Stimulated activated CD4-positive, alpha-beta T cell treated with anti-CD3 and anti-CD28 coated beads, Interleukin-4, amount 100 ng/mL, for 1 hour (primary cell): ENCODE measurements around the gene SCAF4.

ENCODE experiments used
- DNase-seq: peaks from one replicate; pipeline ENCODE4 v3.0.0-alpha.2; 2020

SCAF4 gene

DNA sequence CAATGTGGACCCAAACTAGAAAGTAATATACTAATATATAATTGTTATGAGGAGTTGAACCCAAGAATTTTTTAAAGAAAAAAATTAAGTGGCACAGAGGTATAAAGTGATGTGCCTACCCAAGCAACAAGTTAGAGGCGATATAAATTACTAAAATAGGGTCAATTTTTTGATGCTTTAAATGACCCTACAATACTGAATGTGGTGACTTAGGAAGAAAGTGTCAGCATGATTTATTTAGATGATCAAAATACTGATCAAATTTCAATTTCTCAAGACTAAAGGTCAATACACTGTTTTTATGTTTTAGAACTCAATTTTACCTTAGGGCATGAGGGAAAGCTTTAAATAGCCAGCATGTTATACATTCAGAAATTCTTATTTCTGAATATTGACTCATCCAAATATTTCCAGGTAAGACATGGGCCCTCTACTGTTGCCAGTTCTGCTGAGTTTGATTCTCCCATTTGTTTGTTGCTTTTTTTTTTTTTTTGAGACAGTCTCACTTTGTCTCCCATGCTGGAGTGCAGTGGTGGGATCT, 20.1 kb downstream of the SCAF4 start:
- DNase-seq = no peak

DNA sequence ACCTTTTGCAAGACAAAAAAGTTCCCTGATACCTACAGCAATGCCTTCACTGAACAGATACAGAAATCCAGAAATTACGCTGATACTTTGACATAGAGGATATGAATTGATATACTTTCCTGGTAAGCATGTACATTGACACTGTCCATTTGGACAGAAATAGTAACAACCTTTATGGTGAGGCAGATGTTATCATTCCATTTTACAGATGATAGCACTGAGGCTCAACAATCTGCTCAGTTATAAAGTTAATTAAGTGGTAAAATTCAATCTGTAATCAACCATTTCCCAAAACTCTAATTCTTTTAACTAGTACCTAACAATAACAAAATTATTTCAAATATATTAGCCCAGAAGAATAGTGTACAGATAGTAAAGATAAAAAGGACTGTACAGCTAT, 20.6 kb downstream of the SCAF4 start:
- no peak for DNase-seq

DNA sequence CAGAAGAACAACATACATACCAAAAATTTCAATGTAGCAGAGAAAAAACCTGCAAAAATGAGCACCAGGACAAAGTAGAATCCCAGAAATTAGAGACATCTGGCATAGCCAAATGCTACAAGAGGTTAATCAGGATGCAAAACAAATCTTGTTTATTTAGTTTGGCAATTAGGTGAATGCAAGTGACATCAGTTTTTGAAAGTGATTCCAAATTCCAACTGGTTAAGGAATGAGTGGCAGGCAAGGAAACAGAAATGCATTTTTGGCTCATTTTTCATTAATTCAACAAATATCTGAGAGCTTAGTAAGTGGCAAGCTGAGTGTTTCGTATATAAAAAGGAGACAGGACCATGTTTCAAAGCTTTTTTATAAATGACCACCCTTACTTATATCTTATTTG, 21.3 kb downstream of the SCAF4 start:
- no peak for DNase-seq

DNA sequence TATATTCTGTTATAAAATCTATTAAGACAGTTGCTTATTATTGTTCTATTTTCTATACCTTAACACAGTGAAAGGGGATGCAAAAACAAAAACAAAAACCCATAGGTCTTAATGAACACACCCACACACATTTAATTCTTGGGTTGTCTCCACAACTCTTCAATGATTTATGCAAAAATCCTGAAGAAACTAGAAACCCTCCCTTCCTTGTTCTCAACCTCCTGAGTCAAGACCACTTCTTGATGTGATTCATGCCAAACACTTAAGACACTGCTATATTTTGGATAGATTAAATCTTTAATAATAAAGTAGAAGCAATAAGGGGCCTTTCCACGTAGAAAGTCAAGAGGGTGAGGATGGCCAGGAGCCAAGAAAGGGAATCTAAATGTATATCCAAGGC, 23.4 kb downstream of the SCAF4 start:
- DNase-seq = no peak

DNA sequence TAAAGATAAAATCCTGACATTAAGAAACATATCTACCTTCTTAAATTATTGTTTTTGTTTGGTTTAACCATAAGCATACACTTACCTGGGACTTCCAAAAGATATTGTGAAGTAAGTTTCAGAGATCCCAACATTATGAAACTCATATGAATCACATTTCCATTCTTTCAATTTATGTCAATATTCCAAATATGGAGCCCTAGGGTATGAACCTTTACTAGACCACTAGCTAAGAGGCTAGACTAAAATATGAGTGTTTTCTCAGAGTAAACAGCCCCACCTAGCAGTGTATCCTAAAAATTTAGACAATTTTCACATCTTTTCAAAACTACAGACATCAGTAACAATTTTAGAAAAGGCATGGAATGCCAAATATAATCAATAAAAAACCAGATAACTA, 24.4 kb downstream of the SCAF4 start:
- no peak for DNase-seq

DNA sequence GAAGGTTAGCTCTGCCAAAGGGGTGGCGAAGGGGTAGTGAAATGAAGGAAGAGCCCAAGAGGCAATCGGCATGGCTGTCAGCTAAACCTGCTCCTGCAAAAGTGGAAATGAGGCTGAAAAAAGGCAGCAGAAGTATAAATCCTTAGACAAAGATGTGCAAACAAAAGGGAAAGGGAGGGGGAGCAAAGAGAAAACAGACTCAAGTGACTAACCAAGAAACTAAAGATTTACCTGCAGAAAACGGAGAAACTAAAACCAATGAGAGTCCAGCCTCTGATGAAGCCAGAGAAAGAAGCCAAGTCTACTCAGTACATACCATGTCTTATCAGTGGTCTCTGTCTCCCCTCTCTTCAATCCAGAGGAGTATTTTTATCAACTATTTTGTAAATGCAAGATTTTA, 25.4 kb downstream of the SCAF4 start:
- no peak for DNase-seq

DNA sequence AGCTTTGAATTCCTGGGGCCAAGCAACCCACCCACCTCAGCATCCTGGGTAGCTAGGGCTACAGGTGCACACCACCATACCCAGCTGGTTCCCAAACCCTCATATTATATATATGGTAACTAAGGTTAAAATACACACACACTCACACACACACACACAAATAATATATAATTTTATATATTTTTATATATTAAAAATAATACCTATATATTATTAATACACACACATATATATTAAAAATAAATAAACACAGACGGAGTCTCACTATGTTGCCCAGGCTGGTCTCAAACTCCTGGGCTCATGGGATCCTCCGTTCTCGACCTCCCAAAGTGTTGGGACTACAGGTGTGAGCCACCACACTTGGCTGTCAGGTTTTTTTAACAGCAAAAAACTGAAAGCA, 31.9 kb downstream of the SCAF4 start:
- DNase-seq = no peak

DNA sequence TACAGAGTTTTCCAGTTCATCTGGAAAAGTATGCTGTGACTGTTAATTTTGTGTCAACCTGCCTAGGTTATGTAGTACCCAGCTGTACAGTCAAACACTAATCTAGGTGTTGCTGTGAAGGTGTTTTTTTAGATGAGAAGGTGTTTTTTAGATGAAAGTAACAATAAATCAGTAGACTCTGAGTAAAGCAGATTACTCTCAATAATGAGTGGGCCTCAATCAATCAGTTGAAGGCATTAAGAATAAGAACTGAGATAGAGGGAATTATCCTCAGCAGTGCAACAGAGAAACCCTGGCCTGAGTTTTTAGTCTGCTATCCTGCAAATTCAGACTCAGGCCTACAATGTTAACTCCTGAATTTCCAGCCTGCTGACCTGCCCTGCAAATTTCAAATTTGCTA, 33.5 kb downstream of the SCAF4 start:
- no peak for DNase-seq

DNA sequence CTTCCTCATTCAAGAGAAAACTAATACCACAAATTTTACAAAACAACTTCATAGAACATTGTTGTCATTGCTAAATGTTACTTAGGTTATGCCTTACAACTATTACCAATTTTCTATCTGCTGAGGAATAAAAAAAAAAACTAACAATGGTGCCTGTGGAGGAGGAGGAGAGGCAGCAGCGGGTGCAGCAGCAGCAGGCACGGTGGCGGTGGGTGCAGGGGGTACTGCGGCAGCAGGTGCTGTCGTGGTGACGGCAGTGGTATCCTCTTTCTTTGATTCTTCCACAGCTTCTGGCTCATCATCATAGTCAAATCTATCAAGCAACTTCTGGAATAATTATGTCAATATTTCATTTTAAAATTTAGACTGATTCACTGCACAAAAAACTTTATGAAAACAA, 35.5 kb downstream of the SCAF4 start:
- DNase-seq = no peak

DNA sequence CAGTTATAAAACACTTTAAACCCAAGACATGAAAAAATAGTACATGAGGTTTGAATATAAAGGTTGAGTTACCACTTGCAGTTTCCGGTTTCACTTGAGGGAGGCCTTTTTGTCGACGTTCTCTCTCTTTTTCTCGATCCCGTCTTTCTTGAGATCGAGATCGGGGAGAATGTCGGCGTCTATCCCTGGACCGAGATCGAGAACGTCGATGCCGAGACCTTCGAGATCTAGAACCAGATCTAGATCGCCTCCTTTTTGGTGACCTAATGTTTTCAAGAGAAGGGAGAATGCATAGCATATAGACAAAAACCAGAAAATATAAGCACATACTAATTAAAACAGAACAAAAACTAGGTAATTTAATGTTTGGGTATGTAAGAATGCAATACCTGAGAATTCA, 38.7 kb downstream of the SCAF4 start:
- DNase-seq = no peak

DNA sequence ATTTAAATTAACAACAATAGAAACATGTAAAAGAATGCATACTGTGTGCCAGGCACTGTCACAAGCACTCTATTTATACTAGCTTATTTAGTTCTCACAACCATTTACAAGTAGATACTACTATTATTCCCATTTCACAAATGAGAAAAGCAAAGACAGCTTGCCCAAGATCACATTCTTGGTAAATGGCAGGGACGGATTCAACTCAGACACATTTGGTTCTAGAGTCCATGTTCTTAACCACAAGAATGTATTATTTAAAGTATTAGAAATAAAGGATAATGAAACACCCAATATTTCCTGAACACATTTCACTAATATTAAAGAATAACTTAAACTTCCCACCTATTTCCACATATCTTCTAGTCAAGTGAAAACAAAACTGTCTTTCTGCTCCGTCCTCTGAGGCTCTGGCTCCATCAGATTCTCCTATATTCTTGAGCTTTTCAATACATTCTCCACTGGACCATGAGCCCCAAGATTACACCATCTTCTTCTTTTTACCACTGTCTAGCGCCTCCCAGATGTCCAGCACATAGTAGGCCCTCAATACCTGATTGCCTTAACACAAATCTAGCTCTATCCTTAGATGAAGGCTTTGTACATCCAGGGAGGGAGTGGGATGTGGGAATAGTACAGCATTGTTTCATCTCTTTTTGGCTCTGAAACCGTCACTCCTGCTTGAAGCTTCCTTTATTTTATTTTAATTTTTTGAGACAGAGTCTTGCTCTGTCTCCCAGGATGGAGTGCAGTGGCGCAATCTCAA, 43.1 kb downstream of the SCAF4 start:
- DNase-seq = no peak

DNA sequence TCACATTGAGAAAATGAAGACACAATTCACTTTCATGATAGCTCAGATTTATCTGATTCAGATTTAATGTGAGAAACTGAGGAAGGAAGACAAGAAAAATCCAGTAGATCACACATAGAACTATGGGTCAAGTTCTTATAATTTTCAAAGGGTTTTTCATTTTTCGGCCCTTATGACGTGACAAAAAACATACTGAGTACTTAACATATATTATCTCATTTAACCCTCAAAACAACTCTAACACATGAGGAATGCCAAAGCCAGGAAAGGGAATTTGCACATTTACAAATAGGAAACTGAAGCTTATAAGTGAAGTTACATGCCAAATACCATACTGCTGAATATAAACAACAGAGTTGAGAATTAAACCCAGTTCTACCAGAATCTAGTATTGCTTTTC, 44.8 kb downstream of the SCAF4 start:
- no peak for DNase-seq

DNA sequence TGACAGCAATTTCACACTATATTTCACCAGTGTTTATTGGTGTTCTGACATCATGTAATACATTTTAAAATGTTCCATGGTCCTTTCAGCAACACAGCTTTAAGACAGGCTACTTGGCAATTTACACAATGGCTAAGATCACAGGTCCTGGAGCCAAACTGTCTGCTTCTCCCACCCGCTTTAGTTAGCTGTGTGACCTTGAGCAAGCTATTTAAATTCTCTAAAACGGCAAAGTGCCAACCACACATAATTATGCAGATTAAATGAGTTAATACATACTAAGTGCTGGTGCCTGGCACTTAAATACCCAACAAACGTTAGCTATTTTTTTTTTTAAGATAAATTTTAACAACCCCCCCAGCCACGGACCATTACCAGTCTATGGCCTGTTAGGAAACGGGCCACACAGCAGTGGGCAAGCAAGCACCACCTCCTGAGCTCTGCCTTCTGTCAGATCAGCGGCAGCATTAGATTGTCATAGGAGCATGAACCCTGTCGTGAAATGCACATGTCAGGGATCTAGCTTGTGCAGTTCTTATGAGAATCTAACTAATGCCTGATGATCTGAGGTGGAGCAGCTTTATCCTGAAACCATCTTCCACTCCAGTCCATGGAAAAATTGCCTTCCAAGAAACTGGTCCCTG, 45.5 kb downstream of the SCAF4 start:
- DNase-seq = no peak

DNA sequence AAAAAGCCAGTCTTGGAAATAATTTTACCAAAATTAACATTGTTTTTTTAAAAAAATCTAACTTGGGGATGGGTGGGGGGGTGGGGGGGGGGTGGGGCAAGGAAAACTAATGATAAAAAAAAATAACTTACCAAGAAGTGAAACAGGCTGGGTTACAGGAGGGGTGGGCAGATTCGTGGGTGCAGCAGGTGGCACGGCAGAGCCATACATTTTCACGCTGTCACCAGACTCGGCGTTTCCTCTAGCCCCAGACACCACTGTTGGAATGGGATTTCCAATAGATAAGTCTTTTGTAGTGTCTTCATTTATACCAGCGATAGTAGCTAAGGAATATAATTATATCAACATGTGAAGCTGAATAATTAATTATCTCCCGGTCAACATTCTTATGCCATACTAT, 47.0 kb downstream of the SCAF4 start:
- no peak for DNase-seq

DNA sequence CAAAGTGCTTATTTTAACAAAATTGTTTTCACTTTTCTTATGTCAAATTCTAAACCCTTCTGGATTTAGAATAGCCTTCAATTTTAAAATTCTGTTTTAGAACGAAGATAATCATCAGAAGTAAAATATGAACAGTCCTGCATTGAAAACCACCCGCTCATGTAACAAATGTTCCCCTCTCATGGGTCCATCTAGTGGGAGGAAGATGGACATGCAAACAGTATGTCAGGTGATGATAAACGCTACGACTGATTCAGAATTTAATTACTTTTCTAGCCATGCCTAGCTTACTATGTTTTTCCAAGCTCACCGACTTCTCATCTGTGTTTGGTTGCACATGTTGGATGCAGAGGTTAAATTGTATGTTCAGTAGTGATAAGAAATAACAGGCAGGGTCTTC, 48.9 kb downstream of the SCAF4 start:
- no peak for DNase-seq

DNA sequence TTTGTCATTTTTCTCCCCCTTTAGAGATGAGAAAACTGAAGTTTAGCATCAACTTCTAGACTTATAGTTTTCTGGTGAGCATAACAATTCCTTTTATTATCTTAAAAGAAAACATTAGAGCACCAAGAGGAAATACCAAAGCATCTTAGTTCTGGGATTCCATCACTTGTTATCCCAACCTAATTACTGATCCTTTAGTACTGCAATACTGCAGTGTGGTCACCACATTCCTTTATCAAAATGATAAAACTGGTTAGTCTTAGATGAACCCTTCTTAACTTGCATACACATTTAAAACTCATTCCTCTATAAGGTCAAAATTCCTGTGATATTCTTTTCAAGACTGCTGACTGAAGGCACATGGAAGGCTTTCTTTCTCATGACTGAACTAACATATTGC, 49.3 kb downstream of the SCAF4 start:
- no peak for DNase-seq

DNA sequence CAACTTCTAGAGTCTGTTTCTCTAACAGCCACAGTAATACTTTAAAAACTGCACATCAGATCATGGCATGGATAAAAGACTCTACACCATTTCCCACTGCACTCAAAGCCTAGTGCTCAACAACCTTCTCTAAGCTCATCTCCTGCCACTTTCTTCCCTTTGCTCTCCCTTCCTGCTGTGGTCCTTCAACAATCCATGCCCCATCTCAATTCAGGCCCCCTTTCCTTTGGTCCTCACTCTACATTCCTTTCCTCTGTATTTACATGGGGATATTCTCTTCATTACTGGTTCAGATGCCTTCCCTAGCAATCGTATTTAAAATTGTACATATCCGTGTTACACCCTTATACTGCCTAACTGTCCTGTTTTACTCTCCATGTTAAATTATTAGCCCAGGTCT, 53.4 kb downstream of the SCAF4 start:
- no peak for DNase-seq

DNA sequence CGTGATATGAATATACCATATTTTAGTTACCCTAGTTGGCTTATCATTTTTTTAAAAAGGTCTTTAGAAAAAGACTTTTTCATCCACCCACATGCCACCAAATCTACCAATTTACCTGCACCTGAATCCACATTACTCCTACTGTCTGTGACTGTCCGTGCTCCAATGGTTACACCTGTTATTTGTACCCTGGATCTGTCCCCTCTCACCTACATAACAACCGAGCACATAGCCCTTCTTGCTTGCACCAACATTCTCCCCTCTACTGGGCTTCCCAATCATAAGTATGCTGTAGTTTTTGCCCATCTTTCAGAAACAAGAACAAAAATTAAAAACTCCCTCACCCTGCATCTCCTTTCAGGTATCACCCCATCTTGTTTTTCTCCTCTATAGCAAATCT, 54.9 kb downstream of the SCAF4 start:
- DNase-seq = no peak

DNA sequence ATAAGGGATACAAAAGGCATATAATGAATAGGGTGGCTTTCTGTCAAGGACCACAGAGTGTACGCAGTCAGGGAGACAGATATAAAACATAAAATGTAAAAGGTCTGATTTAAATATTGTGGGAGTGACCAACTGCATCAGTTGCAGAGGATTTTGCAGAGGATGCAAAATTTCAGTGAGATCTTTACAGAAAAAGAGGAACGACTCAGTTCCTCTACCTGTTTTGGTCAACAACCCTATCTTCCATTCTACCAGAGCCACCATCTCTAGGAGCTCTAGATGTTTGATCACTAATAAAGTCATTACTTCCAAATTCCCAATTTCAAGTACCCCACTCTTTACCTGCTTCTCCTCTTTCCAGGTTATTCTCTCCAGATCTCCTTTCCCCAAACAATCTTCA, 56.0 kb downstream of the SCAF4 start:
- no peak for DNase-seq

DNA sequence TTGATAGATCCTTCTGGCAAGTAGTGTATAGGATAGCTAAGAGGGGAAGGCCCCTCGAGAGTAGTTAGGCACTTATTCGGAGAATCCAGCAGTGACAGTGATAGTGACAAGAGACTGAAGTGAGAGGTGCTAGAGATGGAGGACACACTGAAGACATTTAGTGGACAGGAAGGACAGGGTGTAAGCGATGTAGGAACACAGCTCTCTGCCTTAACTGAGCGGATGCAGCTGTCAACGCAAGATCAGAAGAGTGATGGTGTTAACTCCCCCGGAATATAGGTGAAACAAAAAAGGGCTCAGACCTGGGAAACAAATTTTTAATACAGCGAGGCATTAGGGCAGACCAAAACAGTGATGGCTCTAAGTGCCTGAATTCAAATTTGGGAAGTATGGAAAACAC, 56.6 kb downstream of the SCAF4 start:
- no peak for DNase-seq

DNA sequence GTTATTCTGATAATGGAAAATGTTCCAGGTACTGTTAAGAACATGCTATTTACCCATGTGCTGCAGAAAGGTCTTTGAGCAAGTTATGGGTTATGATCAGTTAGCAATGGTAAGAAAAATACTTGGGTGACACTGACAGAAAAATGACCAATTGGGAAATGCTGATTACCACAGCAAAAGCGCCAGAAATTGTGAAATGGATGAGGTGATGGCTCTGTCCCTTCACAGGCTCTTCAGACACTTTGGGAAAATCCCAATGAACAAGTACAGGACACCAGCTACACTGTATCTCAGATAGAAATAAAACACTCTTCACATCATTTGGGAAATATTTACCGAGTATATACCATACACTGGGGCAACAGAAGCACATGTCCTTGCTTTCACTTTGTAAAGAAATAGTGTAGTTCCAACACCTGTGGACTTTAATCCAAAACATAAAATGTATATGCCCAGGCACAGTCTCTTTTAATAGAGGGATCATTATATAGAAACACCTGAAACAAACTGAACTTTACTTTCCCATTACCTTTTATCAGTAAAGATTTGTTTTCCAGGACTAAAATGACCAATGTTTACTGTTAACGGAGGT, 58.5 kb downstream of the SCAF4 start:
- DNase-seq = no peak

DNA sequence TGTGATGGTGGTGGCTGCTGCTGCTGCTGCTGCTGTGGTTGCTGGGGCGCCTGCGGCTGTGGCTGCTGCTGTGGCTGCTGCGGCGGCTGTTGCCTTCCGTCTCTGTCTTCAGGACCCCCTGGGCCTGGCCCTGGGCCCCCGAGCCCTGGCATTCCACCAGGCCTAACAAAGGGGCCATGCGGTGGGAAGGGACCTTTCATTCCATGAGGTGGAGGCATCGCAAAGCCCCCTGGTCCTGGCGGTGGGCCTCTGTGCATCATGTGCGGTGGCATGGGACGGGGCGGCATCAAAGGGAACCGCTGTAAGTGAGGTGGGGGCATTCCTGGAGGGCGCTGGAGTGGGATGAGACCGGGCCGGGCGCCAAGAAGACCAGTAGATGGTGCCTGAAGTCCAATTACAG, 60.0 kb downstream of the SCAF4 start:
- no peak for DNase-seq

DNA sequence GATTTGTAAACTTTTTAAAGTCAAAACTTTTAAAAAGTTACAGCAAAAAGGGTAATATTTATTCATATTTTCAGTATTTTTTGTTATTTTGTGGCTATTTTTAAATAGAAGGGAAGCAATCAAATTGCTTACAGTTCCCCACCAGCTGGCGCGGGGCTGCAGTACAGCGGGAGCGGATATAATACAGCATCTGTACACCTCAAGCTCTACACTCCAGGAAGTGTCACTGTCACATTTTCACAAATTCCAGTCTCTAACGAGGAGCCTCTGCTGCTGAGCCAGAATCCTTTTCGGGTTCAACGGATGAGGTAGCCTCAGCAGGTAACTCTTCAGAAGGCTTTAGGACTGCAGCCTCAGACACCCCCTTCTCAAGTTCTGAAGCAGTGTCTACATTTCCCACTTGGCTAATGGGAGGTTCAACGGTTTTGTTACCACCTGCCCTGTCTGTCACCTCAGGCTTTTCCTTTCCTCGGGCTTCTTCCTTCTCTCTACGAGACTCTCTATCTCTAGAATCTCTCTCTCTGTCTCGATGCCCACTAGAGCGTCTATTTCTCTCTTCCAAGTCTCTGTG, 60.7 kb downstream of the SCAF4 start:
- DNase-seq = no peak

DNA sequence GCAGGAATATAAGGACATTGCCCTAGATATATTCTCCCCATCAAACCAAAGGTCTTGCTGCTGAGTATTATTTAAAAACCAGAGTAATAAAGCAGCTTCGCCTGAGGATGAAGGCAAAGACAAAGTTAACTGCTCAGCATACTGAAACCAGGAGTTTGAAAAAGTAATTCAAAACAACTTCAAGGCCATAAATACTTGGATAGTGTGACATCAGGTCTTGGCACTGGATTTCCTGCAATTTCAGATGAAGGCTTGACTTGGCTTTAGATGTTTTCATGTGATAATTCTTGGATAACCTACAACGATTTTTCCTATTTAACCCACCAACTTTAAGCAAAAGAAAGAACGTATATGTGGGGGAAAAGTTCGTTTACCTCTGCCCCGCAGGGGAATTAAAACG, 61.8 kb downstream of the SCAF4 start:
- no peak for DNase-seq
